MCF 10A (cell line): ENCODE results near the gene KCNT1. TPM values are rescaled to one million over a fixed set of nuclear protein-coding genes. Genes with fewer than 3 reads are reported as not detected.

ENCODE experiments used
- BruUV-seq: library from RNA; stranded (reverse); fragments of 400-500 nt; replicated peaks from 2 replicates; lab custom pipeline; 2021; lab: Mats Ljungman, UMichigan
- CTCF ChIA-PET: fragments of 300-600 bp; sonication (Branson Sonifier 250); formaldehyde crosslinking; extraction: SDS; loops from one replicate; lab custom pipeline; 2021; ENCODE audit warnings: antibody characterized with exemption, inconsistent platforms; lab: Yijun Ruan, JAX
- POLR2A ChIA-PET: fragments of 300-600, 350-650 bp; sonication (Branson Sonifier 250); formaldehyde crosslinking; extraction: SDS; loops from one replicate; lab custom pipeline; 2020; ENCODE audit warnings: antibody characterized with exemption, inconsistent platforms; lab: Yijun Ruan, JAX
- DNase-seq: peaks from one replicate; pipeline ENCODE4 v3.0.0-alpha.2; 2018; ENCODE audit not compliant: unreplicated experiment
- H3K27ac Mint-ChIP-seq: one replicate; pipeline ENCODE4 v1.8.0; 2022; ENCODE audit warnings: mild to moderate bottlenecking, low read depth, mixed read lengths; ENCODE audit not compliant: unreplicated experiment
- H3K27me3 Mint-ChIP-seq: one replicate; pipeline ENCODE4 v1.8.0; 2022; ENCODE audit warnings: mixed read lengths; ENCODE audit not compliant: insufficient read depth, unreplicated experiment
- H3K36me3 Mint-ChIP-seq: one replicate; pipeline ENCODE4 v1.8.0; 2022; ENCODE audit warnings: mild to moderate bottlenecking, moderate library complexity, mixed read lengths; ENCODE audit not compliant: insufficient read depth, unreplicated experiment
- H3K4me1 Mint-ChIP-seq: one replicate; pipeline ENCODE4 v1.8.0; 2022; ENCODE audit warnings: mixed read lengths; ENCODE audit not compliant: insufficient read depth, unreplicated experiment
- H3K4me3 Mint-ChIP-seq: one replicate; pipeline ENCODE4 v1.8.0; 2022; ENCODE audit warnings: mild to moderate bottlenecking, moderate library complexity, mixed read lengths; ENCODE audit not compliant: unreplicated experiment
- H3K9me3 Mint-ChIP-seq: one replicate; pipeline ENCODE4 v1.8.0; 2022; ENCODE audit warnings: mixed read lengths; ENCODE audit not compliant: unreplicated experiment
- intact Hi-C: fragments of 100-400 bp; cut with micrococcal nuclease; formaldehyde crosslinking; loops from 2 replicates; pipeline ENCODE4 v1.14.1; 2022
- total RNA-seq: library from RNA; stranded (reverse); gene quantifications from 2 replicates; pipeline ENCODE4 v1.2.3, GENCODE V29; 2022
- TF ChIP-seq, protein P1 (sequence below): fragments of 200-600 bp; IDR thresholded peaks from one replicate; pipeline ENCODE4 v1.8.0; 2022; ENCODE audit warnings: antibody characterized with exemption, mild to moderate bottlenecking; ENCODE audit not compliant: unreplicated experiment

KCNT1 gene
- total RNA-seq, 1 experiment from 2014 or later, result not detected

DNA sequence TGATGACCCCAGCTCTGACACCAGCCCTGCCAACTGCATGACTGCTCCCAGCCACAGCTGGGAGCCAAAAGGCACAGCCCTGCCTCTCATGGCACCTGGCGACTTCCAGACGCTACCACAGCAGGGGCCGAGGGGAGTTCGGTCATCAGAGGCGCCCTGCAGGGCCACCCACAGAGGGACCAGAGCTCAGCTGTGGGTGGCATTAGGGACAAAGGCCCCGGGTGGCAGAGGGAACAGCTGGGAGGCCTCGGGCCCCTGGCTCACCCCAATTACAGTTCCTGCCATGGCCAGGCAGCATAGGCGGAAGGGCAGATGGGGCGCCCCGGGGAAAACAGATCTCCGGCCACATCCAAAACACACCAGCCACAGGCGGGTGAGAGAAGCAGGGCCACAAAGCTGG, 6.3 kb upstream of the KCNT1 start:
- H3K4me1 Mint-ChIP-seq, result peaks cover 6% of the 10 kb centered on the region
- POLR2A ChIA-PET, result interaction anchor here (0.7 kb wide), 1 partner anchor 23 kb away, joined by 3 read pairs; no protein-coding TSS in a partner anchor
- BruUV-seq, result no TSS peak

DNA sequence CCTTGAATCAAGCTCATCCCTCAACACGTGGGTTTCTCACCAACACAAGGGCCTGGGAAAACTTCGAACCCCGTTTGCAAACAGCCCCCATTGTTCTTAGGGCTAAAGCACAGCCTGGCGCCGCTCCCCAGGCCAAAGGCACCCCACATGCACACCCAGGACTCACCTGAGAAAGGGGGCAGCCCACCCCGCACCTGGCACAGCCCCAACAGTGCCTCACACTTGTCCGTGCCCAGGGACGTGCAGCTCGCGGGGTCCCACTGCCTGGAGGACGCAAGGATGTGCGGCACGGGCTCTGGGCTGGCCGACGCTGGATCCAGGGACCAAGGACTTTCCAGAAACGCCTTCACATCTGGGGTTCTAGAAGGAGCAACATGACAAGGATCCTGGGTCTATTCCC, 5.5 kb upstream of the KCNT1 start:
- Mint-ChIP-seq H3K27ac (no peak overlapping the region), H3K36me3 (no peaks in the 10 kb centered on the region), H3K9me3 (no peaks in the 10 kb centered on the region), H3K4me1 (peaks cover 6% of the 10 kb centered on the region), H3K4me3 (no peak overlapping the region), H3K27me3 (no peaks in the 10 kb centered on the region)
- DNase-seq, result no peak
- intact Hi-C loops, result no loop called here
- CTCF ChIA-PET, result interaction anchor here (0.8 kb wide), 1 partner anchor 95 kb away, joined by 4 read pairs; no protein-coding TSS in a partner anchor
- BruUV-seq, result no TSS peak
- POLR2A ChIA-PET, result no interaction called here
- TF ChIP-seq, protein P1, sequence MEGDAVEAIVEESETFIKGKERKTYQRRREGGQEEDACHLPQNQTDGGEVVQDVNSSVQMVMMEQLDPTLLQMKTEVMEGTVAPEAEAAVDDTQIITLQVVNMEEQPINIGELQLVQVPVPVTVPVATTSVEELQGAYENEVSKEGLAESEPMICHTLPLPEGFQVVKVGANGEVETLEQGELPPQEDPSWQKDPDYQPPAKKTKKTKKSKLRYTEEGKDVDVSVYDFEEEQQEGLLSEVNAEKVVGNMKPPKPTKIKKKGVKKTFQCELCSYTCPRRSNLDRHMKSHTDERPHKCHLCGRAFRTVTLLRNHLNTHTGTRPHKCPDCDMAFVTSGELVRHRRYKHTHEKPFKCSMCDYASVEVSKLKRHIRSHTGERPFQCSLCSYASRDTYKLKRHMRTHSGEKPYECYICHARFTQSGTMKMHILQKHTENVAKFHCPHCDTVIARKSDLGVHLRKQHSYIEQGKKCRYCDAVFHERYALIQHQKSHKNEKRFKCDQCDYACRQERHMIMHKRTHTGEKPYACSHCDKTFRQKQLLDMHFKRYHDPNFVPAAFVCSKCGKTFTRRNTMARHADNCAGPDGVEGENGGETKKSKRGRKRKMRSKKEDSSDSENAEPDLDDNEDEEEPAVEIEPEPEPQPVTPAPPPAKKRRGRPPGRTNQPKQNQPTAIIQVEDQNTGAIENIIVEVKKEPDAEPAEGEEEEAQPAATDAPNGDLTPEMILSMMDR, result no peak

More for the DNA sequence above, 6.3 kb upstream of the KCNT1 start:
- no peak overlapping the region for H3K27ac Mint-ChIP-seq
- CTCF ChIA-PET, result interaction anchor here (0.5 kb wide), 1 partner anchor 61 kb away, joined by 3 read pairs; no protein-coding TSS in a partner anchor
- H3K4me3 Mint-ChIP-seq, result no peak overlapping the region
- intact Hi-C loops, result no loop called here
- H3K36me3 Mint-ChIP-seq, result no peaks in the 10 kb centered on the region
- no peaks in the 10 kb centered on the region for H3K27me3 Mint-ChIP-seq
- H3K9me3 Mint-ChIP-seq, result no peaks in the 10 kb centered on the region
- TF ChIP-seq, protein P1, result no peak
- no peak for DNase-seq

DNA sequence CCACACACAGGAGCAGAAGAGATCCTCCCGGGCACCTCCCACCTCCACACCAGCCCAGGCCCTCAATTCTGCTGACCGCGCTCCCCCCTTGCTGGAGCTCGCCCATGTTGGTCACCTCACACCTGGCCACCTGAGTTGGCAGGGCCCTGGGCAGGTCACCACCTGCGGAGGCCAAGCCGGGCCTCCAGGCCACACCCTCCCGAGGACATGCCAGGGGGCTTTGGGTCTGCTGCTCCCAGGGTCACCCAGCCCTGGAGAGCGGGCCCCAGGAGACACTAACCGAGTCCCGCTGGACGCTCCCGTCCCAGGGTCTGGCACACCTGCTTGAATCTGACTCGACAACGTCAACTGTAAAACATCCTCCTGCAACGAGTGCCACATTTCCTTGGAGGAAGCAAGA, 4.8 kb upstream of the KCNT1 start:
- CTCF ChIA-PET, result interaction anchor here (0.7 to 0.8 kb wide), 2 partner anchors 44 to 96 kb away, joined by 4 read pairs; no protein-coding TSS in a partner anchor
- DNase-seq, result no peak
- no peak overlapping the region for H3K27ac Mint-ChIP-seq
- no peaks in the 10 kb centered on the region for H3K9me3 Mint-ChIP-seq
- intact Hi-C loops, result no loop called here
- POLR2A ChIA-PET, result no interaction called here
- no peak overlapping the region for H3K4me3 Mint-ChIP-seq
- BruUV-seq, result no TSS peak
- no peaks in the 10 kb centered on the region for H3K36me3 Mint-ChIP-seq
- TF ChIP-seq, protein P1, result no peak
- H3K4me1 Mint-ChIP-seq, result peaks cover 6% of the 10 kb centered on the region
- H3K27me3 Mint-ChIP-seq, result no peaks in the 10 kb centered on the region

DNA sequence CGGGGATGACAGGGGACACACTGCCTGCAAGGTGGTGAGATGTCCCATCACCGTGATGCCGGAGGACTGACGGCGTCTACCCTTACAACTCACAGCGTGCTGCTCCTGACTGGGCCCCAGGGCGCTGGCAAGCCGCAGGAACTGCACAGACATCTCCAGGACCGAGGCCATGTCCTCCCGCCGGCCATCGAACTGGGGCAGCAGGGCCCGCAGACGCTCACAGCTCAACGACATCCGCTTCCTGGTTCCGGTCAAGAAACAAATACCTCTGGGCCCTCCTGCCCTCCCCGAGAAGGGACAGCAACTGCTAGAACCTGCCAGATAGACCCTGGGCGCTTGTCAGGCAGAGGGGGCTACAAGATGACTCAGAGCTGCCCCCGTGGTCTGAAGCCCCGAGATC, 3.7 kb upstream of the KCNT1 start:
- H3K27me3 Mint-ChIP-seq, result no peaks in the 10 kb centered on the region
- no peaks in the 10 kb centered on the region for H3K9me3 Mint-ChIP-seq
- no TSS peak for BruUV-seq
- POLR2A ChIA-PET, result no interaction called here
- H3K27ac Mint-ChIP-seq, result no peak overlapping the region
- CTCF ChIA-PET, result no interaction called here
- H3K36me3 Mint-ChIP-seq, result no peaks in the 10 kb centered on the region
- peaks cover 4% of the 10 kb centered on the region for H3K4me1 Mint-ChIP-seq
- TF ChIP-seq, protein P1, result no peak
- no peak for DNase-seq
- H3K4me3 Mint-ChIP-seq, result no peak overlapping the region
- intact Hi-C loops, result no loop called here
